Stimulated activated CD4-positive, alpha-beta T cell treated with anti-CD3 and anti-CD28 coated beads, TNF-alpha, amount 100 ng/mL, for 48 hours (primary cell): ENCODE results near the gene LYPD6.

Experiments used
- DNase-seq, 3 donors: peaks; one replicate each; pipeline ENCODE4 v3.0.0-alpha.2; 2020; ENCODE audit warnings: low read depth in 3 of 3

The LYPD6 gene

DNA sequence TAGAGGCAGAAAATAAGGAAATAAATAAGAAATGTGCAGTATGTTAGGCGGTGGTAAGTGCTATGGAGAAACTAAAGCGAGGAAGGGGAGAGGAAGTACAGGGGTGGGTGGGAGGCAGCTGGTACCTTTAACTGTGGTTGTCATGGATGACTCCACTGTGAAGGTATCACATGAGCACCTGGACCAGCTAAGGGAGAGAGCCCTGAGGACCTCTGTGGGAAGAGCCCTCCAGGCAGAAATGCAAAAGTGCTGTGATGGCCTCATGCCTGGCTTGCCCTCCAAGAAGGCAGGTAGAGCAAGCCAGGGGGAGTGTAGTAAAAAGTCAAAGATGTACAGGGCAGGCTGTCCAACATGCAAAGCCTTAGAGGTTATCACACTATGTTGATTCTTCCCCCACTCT lies 17.9 kb downstream of the LYPD6 start:
- DNase-seq: no peak

DNA sequence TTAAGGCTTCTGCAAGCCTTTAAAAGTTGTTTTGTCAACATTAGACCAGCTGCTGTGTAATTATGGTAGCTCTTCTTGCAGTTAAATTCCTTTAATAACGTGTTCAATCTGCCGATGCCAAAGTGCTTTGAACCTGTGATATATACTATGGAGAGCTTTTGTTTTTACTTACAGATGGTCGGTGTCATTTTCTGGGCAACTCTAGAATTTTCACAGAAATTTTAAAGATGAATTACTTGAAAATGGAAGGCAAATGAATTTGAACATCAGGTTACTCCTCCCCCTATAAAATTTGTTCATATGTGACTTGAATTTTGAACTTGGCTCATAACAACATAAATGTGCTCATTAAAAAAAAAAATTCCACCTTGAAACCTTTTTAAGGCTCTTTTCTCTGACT lies 23.0 kb downstream of the LYPD6 start:
- no peak for DNase-seq

DNA sequence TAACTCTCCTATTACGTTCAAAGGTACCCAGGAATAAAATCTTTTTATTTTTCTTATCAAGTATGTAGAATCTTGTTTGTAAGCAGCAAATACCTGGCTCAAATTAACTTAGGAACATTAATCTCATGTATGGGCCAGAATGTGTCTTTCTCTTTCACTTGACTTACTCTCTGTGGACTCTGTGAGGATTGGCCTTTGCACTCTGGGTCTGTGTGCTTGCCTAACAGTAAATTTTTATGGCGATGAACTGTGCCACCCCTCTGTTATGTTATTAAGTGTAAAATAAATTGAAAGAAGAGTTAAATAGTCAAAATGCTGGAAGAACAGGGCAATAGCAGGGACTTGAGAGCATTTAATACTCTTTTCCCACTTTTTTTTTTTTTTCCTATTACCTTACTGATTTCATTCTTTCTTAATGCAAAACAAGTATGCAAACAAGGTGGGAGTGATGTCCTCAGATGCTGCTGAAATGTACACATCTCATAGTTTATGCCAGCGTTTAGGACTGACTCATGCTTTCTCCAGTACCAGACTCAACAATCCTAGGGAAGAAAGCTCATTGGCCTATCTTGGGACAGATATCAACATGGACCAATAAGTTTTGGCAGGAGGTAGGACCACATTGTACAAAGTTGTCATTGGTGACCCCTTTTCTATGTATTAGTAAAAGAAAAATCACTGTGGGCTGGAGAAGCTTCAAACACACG lies 25.5 kb downstream of the LYPD6 start:
- no peak for DNase-seq

DNA sequence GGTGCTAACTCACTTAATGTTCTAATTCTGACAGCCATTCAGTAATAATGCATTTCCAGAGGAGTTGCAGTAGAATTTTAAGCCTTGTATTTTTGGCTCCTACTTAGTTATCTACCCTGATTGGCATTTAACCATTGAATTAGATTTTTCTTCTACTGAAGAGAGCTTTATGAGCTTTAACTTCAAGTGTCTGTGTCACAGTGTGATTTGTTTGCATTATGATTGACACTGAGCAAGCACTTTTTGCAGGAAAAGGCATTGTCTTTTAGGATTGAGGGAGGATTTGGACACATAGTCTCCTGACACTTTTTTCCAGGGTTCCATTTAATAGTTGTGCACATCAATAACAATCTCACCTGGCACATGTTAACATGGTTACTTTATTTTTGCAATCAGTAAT lies 26.7 kb downstream of the LYPD6 start:
- DNase-seq: no peak

DNA sequence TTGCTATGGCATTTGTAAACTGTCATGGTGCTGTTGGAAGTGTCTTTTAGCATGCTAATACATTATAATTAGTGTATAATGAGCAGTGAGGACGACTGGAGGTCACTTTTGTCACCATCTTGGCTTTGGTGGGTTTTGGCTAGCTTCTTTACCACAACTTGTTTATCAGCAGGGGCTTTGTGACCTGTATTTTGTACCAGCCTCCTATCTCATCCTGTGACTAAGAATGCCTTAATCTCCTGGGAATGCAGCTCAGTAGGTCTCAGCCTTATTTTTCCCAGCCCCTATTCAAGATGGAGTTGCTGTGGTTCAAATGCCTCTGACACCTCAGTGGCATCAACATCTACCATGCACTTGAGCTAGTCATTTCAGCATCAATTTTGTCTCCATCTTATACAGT lies 29.7 kb downstream of the LYPD6 start:
- DNase-seq: no peak

DNA sequence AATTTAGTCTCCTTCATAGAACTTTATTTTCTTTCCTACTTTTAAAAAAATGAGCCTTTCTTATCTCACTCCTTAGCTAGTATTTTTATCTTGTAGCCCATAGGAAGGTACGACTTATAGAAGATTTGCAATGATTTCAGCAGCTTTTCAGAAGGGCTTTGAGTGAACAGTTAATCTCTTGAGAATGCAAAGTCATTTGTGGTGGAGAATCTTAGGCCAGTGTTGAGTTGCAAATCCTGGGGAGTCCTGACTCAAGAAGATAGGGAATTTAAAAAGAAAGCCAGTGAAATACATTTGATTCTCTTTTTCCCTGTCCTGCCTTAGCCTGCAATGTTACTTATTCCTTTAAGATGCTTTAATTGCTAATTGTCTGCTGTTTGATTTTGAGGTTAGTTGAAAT lies 33.6 kb downstream of the LYPD6 start:
- DNase-seq: no peak

DNA sequence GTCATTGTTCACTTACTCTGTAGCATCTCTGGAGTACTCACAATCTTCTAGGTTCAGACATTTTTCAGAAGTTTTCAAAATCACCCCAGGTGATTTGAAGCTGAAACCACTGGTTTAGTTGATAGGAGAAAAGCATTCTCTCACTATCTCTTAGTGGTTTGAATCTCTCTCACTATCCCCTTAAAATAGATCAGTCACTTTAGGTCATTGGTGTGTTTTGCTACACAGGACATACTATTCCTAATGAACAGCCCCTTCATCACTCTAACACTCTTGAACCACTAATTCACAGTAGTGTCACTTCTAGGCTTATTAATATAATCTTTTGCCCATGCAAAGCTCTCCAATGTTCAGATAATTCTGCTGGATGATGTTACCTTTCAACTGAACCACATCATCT lies 34.5 kb downstream of the LYPD6 start:
- no peak for DNase-seq

DNA sequence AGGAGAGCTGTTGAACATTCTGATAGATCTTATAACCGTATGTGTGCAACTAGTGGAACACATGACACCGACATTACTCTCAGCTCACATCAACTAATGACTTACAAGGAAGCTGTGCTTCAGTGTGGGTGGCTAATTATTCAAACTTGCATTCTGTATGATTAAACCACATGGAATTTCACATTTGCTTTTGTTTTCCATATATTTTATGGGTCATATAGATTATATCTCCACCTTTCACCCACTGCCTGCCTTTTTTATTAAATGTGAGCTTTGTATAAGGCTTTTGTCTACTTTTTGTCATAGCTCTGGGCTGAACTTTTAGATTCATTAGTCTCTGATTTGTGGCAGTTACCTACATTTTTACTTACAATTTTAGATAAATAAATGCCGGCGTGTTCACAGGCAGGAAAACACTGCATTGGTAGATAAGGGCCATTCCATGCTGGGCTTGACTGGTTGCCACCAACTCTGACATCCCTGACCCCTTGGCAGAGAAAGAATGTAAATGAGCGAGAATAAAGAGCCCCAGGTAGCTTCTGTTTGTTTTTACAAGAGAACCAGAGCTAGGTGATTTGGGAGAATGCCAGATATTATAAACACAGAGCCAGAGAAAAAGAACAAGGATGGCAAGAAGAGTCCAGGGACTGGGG lies 35.7 kb downstream of the LYPD6 start:
- DNase-seq: no peak

DNA sequence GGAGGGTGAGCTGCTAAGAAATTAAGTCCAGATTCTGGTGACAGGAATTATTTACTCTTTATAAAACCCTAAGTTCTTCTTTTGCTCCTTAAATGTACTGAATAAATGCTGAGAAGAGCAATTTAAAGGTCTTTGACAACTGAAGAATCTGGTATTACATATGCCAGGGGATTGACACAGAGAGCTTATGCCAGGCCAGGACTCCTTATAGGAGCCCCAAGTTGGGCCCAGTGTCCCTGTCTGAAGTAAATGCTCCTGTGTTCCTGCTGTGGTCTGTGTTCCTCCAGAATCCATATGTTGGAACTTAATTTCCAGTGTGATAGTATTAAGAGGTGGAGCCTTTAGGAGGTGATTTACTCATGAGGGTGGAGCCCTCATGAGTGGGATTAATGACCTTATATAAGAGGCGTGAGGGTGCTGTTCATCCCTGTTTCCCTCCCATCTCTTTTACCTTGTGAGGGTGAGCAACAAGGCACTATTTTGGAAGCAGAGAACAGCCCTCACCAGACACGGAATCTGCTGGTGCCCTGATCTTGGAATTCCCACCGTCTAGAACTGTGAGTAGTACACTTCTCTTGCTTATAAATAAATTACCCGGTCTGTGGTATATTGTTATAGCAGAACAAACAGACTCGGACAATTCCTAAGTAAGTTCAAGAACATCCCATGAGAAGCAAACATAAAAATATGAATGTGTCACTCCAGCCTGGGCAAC lies 39.8 kb downstream of the LYPD6 start:
- no peak for DNase-seq

DNA sequence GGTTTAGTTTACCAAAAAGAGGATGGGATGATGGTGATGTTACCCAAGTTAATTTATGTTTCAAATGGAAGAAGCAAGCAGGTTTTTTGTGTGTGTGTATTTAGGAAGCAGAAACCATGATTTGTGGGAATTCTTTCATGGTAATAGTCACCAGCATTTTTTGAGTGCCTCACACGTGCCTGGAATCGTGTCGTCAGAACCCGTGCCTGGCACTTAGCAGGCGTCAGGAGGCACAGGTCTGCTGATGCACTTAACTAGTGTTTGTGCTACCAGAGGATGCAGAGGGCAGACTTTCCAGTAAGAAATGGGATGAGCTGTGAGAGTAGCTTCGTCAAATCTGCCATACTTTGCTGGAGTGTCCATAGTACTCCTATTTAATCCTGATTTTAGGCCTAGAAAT lies 41.1 kb downstream of the LYPD6 start:
- no peak for DNase-seq

DNA sequence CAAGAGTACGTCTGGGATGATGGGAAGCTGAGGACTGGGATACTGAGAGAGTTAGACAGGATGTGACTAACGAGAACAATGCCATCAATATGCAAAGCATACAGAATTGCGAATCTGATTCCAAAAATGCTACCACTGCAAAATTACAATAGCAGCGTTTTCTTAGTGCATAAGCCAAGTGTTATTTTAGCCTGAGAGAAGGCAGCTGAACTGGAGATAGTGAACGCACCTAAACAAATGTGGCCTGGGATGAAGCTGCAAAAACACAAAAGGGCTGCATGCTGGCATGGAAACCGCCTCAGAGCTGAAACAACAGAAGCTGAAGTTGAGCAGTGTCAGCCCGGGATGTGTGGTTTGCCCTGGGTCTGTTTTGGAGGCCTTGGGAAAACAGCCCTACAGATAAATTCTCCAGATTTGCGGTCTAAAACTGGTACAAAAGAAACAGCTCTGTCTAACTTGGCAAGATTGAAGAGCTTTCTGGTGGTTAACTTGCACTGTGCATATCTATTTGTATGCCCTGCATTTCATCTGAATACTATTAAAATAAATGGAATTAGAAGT lies 45.5 kb downstream of the LYPD6 start:
- no peak for DNase-seq

DNA sequence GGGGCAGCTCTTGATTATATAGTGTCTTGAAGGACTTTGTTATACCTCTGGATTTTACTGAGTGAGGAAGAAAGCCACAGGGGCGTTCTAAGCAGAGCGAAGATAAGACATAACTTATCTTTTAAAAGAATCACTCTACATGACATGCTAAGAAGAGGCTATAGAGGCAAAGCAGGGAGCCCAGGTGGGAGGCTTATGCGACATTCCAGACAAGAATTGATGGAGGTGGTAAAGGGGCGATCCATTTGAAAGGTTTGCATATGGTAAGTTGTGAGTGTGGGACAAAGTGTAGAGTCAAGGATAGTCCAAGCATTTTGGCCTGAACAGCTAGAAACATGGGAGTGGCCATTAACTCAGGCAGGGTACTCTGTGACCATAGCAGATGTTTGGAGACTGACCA lies 49.8 kb downstream of the LYPD6 start:
- DNase-seq: no peak

DNA sequence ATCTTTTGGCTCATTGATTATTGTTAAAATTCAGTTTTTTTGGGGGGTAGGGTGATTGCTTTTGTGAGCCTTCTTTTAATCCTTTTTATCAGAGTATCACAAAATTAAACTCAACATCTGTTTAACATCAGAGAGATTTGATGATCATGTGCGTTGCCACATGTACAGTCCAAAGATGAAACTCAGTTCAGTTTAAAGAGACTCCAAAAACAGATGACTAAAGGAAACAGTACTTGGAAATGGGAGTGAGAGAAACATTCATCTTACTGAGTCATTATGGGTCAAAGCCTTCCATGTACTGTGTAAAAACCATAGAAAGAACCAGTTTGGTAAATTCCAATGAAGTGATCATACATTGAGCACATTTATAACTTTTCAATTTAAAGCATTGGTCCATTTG lies 53.0 kb downstream of the LYPD6 start:
- DNase-seq: no peak

DNA sequence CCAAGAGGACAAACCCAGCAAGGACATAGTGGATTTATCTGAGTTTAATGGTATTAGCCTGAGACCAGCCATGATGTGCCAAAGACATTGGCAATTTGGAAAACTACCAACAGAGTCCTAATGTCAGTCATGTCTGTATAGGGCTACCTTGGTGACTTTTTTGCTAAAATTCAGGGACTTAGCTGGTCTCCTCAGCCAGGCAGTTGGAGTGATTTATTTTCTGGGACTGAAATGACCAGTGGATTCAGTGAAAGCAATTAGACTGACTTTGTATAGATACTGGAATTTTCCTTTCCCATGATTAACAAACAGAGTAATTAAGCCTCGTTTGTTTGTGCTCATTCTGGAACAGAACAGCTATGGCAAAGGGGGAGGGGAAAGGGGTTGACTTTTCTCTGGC lies 55.0 kb downstream of the LYPD6 start:
- no peak for DNase-seq

DNA sequence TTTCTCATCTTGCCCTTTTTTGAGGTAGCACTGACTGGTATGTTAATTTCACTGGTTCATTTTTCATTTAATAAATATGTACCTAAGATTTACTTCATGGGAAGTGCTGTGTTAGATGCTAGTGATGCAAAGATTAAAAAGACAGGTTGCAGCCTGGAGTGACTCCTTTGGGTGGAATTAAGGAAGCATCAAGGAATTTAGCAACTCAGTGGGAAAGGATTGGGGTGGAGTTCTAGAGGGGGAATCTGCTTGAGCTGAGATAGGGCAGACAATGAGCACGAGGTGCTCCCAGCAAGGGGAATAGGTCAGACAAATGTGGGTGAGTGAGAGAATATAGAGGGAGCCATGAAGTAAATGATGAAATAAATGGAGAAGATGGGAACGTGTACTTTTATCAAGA lies 57.0 kb downstream of the LYPD6 start:
- DNase-seq: no peak

DNA sequence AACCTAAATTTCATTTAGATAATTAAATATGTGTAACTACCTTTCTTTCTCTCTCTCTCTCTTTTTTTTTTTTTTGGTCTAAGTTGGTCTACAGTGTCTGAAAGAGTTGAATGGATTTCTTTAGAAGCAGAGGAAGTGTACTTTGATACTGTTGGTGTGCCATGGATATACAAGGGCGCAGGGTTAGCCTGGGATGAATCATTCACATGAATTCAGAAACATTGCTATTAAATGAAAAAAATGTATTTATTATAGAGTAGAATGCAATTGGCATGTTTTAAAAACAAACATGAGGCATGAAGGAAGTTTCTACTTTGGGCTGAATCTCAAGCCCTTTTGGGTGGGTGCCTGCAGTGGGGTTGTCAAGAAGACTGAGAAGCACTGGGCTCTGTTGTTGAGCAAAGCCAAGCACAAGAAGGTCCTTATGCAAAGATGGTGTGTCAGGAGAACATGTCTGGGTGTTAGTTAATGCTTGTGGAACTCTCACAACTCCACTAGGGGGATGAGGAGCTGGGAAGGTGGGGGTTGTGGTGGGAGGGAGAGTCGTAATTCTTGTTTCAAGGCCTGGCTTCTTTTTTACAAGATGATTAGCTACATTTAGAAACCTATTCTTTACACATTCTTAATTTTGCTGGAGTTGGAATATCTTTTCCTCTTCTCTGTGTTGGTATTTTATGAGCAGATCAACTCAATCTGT lies 57.9 kb downstream of the LYPD6 start:
- DNase-seq: no peak

DNA sequence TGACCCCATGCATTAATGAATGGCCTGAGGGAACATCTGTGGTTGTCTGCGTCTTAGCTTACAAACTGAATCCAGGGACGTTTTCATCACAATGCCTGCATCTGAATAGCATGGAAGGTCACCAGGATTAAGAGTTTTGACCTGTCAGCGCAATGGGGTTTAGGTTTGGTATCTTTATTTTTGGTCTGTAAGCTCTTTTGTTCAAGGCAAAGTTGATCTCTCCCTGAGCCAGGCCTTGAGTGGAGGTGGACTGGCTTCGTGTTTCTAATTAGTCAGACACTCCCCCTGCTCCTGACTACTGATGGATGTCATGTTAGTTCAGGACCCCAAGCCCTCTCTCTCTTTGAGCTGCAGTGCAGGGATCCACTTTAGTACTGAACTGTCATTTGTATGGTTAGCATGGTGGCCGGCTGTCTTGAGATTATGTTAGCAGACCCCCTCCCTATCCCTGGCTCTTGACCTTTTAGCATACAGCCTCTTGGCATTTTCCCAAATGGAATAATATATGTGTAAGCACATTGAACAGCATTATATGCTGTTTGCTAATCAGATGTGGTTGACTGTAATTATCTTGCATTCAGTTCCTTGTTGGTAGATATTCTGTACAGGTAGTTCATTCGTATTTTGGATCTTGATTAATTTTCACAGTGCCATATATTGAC lies 59.2 kb downstream of the LYPD6 start:
- DNase-seq: no peak

DNA sequence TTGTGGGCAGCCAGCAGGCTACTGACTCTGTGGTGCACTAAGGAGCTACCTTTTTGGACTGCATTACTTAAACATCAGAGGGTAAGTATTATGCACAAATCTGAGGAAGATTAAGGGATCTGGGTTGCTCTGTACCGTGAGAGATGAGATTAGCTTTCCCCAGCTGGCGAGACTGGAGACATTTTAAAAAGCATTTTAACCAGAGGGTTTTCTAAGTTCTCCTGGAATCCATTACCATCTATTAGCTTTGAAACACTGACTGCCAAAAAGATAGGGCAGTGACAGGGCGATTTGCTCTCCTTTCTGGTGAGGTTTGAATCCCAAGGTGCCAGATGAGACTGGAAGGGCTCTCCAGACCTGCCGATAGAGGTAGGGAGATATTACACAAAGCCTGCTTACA lies 63.2 kb downstream of the LYPD6 start:
- DNase-seq: no peak

DNA sequence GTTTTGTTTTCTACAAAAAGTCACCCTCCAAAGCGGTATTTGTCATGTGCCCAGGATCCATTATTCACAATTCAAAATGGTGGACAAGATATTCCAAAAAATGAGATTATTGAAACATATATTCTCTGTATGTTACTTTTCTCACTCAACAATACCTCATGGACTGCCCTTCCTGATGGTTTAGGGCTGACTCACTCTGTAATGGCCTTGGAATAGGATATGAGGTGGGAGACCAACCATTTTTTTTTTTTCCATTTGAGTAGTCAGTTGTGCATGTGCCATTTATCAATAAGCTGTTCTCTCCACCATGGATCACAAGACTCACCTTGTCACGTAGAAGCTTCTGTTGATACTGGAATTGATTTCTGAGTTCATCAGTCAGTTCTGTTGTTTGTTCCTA lies 64.5 kb downstream of the LYPD6 start:
- DNase-seq: no peak

DNA sequence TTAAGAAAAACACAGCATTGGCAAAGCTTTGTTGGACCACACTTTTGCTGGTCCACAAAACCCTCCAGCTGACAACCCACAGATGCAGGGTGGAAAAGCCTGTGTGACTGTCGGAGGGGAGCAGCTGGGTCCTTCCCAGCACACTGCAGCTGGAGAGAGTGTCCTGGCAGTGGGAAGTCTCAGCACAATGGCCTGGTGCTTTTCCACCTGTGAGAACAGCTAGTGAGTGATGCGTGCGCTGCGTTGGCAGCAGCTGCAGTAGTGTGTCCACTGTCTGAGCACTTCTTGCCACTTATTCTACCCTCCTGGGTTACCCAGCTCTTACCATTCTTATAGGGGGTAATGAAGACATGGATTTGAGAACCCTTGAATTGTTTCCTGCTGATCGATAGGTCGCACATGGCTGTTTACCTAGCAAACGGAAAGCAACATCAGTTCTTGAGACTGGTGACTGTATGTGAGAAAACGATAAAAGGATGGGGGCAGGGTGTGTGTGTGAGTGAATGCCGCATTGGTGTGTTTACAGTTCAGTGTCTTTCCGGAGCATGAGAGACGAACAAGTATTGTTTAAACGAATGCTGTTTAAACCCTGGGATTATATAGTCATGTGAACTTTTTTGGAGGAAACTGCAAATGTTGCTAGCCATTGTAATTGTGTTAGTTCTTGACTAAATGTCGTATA lies 69.7 kb downstream of the LYPD6 start:
- DNase-seq: no peak

DNA sequence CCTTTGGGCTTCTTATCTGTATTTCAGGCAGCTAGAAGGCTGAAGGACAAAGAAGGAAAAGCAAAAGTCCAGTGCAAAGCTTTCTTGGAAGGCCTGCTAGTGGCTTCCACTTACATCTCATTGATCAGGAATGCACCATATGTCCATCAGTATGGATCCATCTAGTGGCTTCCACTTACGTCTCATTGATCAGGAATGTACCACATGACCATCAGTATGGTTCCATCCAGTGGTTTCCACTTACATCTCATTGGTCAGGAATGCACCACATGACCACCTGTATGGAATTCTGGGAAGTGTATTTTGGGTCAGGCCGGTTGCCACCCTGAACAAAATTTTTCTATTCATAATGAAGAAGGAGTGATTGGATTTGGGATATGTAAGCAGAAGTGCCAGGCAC lies 70.6 kb downstream of the LYPD6 start:
- no peak for DNase-seq
